Measurements from ENCODE around the gene HMGCR.

DNA sequence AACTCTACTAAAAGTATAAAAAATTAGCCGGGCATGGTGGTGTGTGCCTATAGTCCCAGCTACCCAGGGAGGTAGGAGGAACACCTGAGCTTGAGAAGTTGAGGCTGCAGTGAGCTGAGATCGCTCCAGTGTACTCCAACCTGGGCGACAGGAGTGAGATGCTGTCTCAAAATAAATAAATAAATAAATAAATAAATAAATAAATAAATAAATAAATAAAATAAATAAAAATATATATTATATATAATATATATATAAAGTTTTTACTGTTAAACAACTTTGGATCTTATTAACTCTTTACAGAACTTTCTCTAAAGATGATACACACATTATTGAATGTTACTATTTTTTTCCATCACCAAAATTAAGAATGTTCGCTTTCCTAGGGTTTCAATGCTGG is 38.4 kb downstream of the HMGCR start:
- no peak for TF ChIP-seq CTCF (IDR thresholded peaks at IDR 0.05)
- no peak for TF ChIP-seq POLR2A (IDR thresholded peaks at IDR 0.05)
